Lung (tissue), 12 donors: Measurements from ENCODE around the gene BMERB1. TPM values are rescaled to one million over a fixed set of nuclear protein-coding genes. Genes with fewer than 3 reads are reported as not detected.

Experiments used
- ATAC-seq: fragments of 200-7000 bp; cut with Tn5 transposase; one replicate; pipeline ENCODE4 v1.9.1; 2020; ENCODE audit warnings: moderate number of reproducible peaks; ENCODE audit not compliant: insufficient read depth, low FRiP score
- DNase-seq, 3 donors: peaks; one replicate each; pipeline ENCODE4 v3.0.0-alpha.2; 2013 to 2017
- H3K27ac ChIP-seq, 2 donors: one replicate each; pipeline ENCODE4 v1.5.1; 2013; ENCODE audit warnings: mild to moderate bottlenecking in 2 of 2, moderate library complexity in 2 of 2, control low read depth in 1 of 2, inconsistent platforms in 1 of 2, low read depth in 1 of 2, low read length in 1 of 2
- H3K27me3 ChIP-seq, 3 donors: one replicate each; pipeline ENCODE4 v1.5.1; 2013; ENCODE audit warnings: low read length in 2 of 3; ENCODE audit not compliant: control insufficient read depth in 3 of 3, insufficient read depth in 3 of 3
- H3K36me3 ChIP-seq, 4 donors: one replicate each; pipeline ENCODE4 v1.5.1; 2013; ENCODE audit warnings: low read length in 4 of 4, mild to moderate bottlenecking in 1 of 4, moderate library complexity in 1 of 4; ENCODE audit not compliant: control insufficient read depth in 4 of 4, insufficient read depth in 4 of 4
- H3K4me1 ChIP-seq, 5 donors: one replicate each; pipeline ENCODE4 v1.5.1; 2013; ENCODE audit warnings: low read length in 5 of 5, mild to moderate bottlenecking in 2 of 5, moderate library complexity in 1 of 5; ENCODE audit not compliant: control insufficient read depth in 5 of 5, insufficient read depth in 5 of 5
- H3K4me3 ChIP-seq: one replicate; pipeline ENCODE4 v1.5.1; 2013; ENCODE audit warnings: mild to moderate bottlenecking, control low read depth, moderate library complexity
- H3K9ac ChIP-seq, 2 donors: one replicate each; pipeline ENCODE4 v1.5.1; 2013; ENCODE audit warnings: low read length in 2 of 2, control low read depth in 1 of 2; ENCODE audit not compliant: insufficient read depth in 1 of 2
- H3K9me3 ChIP-seq, 4 donors: one replicate each; pipeline ENCODE4 v1.5.1; 2013; ENCODE audit warnings: low read length in 3 of 4, mild to moderate bottlenecking in 1 of 4, moderate library complexity in 1 of 4; ENCODE audit not compliant: control insufficient read depth in 4 of 4, insufficient read depth in 3 of 4
- CTCF ChIP-seq: IDR thresholded peaks from 2 replicates; pipeline ENCODE4 v1.5.1; 2012; ENCODE audit warnings: mild to moderate bottlenecking; ENCODE audit errors: control extremely low read depth, extremely low read depth
- WGBS, 2 donors: extraction: QIAGEN DNeasy Blood & Tissue Kit; methylation state at CpG; one replicate each; pipeline ENCODE4 v1.1.7; 2013; 5-methylcytosine and 5-hydroxymethylcytosine counted together
- polyA plus RNA-seq, 2 donors: library from polyadenylated mRNA; stranded (reverse); fragments of 200-250 nt; gene quantifications; one replicate each; pipeline ENCODE4 v1.2.1, GENCODE V29; 2013
- total RNA-seq, 2 donors: library from RNA; depleted of rRNA in 1 of 2; stranded (reverse); fragments of >200 nt in 1 of 2; gene quantifications; one replicate each; pipeline ENCODE4 v1.2.1, GENCODE V29; 2014 to 2021
- donor health status: control.
- donor health status: control.
- donor health status: Bipolar disorder and iron deficiency.
- donor health status: healthy.
- donor health status: DM: yes; HTN: yes; CAD: no.

The BMERB1 gene
- total and polyA plus RNA-seq, 4 donors = 5.6 to 17.5 (median 7.9) TPM

GRCh38 chr16:15583526-15583925, 149.1 kb downstream of the BMERB1 start:
- no peak for DNase-seq
- 95 to 97% methylated on average over 4 of the region's 4 CpGs for WGBS, 2 donors
- TF ChIP-seq CTCF = no peak

GRCh38 chr16:15585956-15586355, 151.6 kb downstream of the BMERB1 start:
- Histone ChIP-seq H3K4me3 (no peak overlapping the region), H3K9me3 (peaks cover 0 to 2% (median 0%) of the 10 kb centered on the region in 4 donors), H3K9ac (no peak overlapping the region), H3K4me1 (peaks cover 0 to 5% (median 0%) of the 10 kb centered on the region in 5 donors), H3K27me3 (no peaks in the 10 kb centered on the region), H3K36me3 (peaks cover 0 to 31% (median 14%) of the 10 kb centered on the region in 4 donors), H3K27ac (no peak overlapping the region)
- no peak for ATAC-seq
- WGBS, 2 donors = 89 to 97% methylated on average over 1 of the region's 1 CpG
- DNase-seq = no peak
- no peak for TF ChIP-seq CTCF

More at GRCh38 chr16:15583526-15583925, 149.1 kb downstream of the BMERB1 start:
- Histone ChIP-seq H3K27me3 (no peaks in the 10 kb centered on the region), H3K9ac (no peak overlapping the region), H3K4me1 (peaks cover 0 to 1% (median 0%) of the 10 kb centered on the region in 5 donors), H3K27ac (no peak overlapping the region), H3K36me3 (peaks cover 0 to 31% (median 12%) of the 10 kb centered on the region in 4 donors), H3K9me3 (peaks cover 0 to 4% (median 0%) of the 10 kb centered on the region in 4 donors), H3K4me3 (no peak overlapping the region)
- no peak for ATAC-seq

- H3K9ac ChIP-seq = no peak overlapping the region
- peaks cover 0 to 28% (median 14%) of the 10 kb centered on the region in 4 donors for H3K36me3 ChIP-seq
- DNase-seq (no peak), ATAC-seq (no peak)
- no peak overlapping the region for H3K4me3 ChIP-seq
- H3K4me1 ChIP-seq = peaks cover 0 to 7% (median 0%) of the 10 kb centered on the region in 5 donors
- no peaks in the 10 kb centered on the region for H3K27me3 ChIP-seq
- no peak for TF ChIP-seq CTCF
- WGBS, 2 donors = 98 to 99% methylated on average over 12 of the region's 12 CpGs
- peaks cover 0 to 2% (median 0%) of the 10 kb centered on the region in 4 donors for H3K9me3 ChIP-seq
- H3K27ac ChIP-seq = no peak overlapping the region
These were observed 152.3 kb downstream of the BMERB1 start for GRCh38 chr16:15586716-15587115.
